Neural cell (in vitro differentiated cells): Measurements from ENCODE around the gene RHOA.

ENCODE experiments used
- EP300 ChIP-seq: fragments of 450-650 bp; conservative IDR thresholded peaks from 2 replicates; pipeline ENCODE4 v1.6.1; 2014; ENCODE audit warnings: antibody characterized with exemption, mild to moderate bottlenecking, moderate library complexity; ENCODE audit not compliant: poor library complexity, severe bottlenecking
- TF ChIP-seq, protein P1 (sequence below): fragments of 450-650 bp; IDR thresholded peaks from 2 replicates; pipeline ENCODE4 v1.5.1; 2014; ENCODE audit warnings: antibody characterized with exemption, mild to moderate bottlenecking, moderate library complexity; ENCODE audit not compliant: poor library complexity, severe bottlenecking

DNA sequence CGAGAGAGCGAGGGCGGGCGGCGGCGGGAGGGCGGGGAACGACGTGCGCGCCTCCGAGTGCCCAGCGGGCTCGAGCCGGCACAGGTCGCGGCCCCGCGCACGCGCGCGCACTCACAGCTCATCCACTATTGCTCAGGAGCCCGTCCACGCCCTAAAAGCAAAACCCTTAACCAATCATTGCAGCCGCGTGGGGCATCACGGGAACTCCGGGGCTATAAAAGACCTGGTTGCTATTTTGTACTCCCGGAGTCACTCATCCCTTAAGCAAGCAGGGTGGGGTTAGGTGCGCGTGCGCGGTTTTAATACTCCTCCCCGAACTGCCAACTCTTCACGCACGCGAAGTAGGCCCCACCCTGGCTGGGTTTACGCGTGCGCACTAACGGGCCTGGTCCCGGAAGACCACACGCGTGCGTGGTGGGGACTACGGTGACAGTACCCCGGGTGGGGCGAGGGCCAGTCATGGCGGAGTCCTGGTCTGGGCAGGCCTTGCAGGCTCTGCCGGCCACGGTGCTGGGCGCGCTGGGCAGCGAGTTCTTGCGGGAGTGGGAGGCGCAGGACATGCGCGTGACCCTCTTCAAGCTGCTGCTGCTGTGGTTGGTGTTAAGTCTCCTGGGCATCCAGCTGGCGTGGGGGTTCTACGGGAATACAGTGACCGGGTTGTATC lies at the start of gene RHOA, which contains the start of gene TCTA:
- TF ChIP-seq, protein P1, sequence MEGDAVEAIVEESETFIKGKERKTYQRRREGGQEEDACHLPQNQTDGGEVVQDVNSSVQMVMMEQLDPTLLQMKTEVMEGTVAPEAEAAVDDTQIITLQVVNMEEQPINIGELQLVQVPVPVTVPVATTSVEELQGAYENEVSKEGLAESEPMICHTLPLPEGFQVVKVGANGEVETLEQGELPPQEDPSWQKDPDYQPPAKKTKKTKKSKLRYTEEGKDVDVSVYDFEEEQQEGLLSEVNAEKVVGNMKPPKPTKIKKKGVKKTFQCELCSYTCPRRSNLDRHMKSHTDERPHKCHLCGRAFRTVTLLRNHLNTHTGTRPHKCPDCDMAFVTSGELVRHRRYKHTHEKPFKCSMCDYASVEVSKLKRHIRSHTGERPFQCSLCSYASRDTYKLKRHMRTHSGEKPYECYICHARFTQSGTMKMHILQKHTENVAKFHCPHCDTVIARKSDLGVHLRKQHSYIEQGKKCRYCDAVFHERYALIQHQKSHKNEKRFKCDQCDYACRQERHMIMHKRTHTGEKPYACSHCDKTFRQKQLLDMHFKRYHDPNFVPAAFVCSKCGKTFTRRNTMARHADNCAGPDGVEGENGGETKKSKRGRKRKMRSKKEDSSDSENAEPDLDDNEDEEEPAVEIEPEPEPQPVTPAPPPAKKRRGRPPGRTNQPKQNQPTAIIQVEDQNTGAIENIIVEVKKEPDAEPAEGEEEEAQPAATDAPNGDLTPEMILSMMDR: no peak
- peak; percentile 20 for TF ChIP-seq EP300
